ENCODE data around the gene IFT52.

DNA sequence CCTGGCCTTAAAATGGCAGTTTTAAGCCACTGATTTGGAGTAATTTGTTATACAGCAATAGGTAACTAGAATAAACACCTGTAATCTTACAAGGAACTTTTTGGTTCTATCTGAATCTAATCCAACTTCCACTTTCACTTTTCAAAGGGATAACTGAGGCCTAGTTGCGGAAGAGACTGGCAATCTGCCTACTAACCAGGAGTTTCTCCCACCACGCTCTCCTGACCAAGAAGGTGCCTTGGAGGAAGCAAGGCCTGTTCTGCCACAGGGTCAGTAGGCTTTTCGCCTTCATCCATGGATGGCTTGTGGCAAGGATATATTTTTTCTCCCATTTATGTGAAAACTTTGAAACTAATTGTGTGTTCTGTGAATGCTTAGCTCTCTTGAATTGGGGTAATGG lies 63.2 kb downstream of the IFT52 start:
- TF ChIP-seq, protein P1, sequence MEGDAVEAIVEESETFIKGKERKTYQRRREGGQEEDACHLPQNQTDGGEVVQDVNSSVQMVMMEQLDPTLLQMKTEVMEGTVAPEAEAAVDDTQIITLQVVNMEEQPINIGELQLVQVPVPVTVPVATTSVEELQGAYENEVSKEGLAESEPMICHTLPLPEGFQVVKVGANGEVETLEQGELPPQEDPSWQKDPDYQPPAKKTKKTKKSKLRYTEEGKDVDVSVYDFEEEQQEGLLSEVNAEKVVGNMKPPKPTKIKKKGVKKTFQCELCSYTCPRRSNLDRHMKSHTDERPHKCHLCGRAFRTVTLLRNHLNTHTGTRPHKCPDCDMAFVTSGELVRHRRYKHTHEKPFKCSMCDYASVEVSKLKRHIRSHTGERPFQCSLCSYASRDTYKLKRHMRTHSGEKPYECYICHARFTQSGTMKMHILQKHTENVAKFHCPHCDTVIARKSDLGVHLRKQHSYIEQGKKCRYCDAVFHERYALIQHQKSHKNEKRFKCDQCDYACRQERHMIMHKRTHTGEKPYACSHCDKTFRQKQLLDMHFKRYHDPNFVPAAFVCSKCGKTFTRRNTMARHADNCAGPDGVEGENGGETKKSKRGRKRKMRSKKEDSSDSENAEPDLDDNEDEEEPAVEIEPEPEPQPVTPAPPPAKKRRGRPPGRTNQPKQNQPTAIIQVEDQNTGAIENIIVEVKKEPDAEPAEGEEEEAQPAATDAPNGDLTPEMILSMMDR (IDR thresholded peaks at IDR 0.05) = no peak
- no peak for TF ChIP-seq POLR2A (IDR thresholded peaks at IDR 0.05)
- TF ChIP-seq EP300 (IDR thresholded peaks at IDR 0.05; ENCODE audit: low read depth) = no peak
- TF ChIP-seq POLR2AphosphoS5 (IDR thresholded peaks at IDR 0.05) = no peak
